ENCODE results near the gene TMEM259. TPM values are rescaled to one million over a fixed set of nuclear protein-coding genes. Genes with fewer than 3 reads are reported as not detected.

The TMEM259 gene
- total and polyA plus RNA-seq, 2 of the 13 experiments (the other 11 are each of a cell fraction or from before 2014, with no cell fraction given) = 64.7 to 164 TPM

- TF ChIP-seq, protein P1, sequence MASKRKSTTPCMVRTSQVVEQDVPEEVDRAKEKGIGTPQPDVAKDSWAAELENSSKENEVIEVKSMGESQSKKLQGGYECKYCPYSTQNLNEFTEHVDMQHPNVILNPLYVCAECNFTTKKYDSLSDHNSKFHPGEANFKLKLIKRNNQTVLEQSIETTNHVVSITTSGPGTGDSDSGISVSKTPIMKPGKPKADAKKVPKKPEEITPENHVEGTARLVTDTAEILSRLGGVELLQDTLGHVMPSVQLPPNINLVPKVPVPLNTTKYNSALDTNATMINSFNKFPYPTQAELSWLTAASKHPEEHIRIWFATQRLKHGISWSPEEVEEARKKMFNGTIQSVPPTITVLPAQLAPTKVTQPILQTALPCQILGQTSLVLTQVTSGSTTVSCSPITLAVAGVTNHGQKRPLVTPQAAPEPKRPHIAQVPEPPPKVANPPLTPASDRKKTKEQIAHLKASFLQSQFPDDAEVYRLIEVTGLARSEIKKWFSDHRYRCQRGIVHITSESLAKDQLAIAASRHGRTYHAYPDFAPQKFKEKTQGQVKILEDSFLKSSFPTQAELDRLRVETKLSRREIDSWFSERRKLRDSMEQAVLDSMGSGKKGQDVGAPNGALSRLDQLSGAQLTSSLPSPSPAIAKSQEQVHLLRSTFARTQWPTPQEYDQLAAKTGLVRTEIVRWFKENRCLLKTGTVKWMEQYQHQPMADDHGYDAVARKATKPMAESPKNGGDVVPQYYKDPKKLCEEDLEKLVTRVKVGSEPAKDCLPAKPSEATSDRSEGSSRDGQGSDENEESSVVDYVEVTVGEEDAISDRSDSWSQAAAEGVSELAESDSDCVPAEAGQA (IDR thresholded peaks at IDR 0.05; ENCODE audit: low read depth) = no peak
- TF ChIP-seq, protein P1 (CRISPR knock-in tag; IDR thresholded peaks at IDR 0.05; ENCODE audit: borderline replicate concordance) = no peak
- TF ChIP-seq MAZ (IDR thresholded peaks at IDR 0.05; ENCODE audit: borderline replicate concordance, low read depth, low read length) = no peak
- TF ChIP-seq MAZ (CRISPR knock-in tag; IDR thresholded peaks at IDR 0.05; ENCODE audit: low read depth) = no peak
- no peak for TF ChIP-seq MXI1 (IDR thresholded peaks at IDR 0.05; ENCODE audit: borderline replicate concordance, low read depth, low read length)
- no peak for TF ChIP-seq PPARG (CRISPR knock-in tag; conservative IDR thresholded peaks at IDR 0.05)
- TF ChIP-seq SALL2 (CRISPR knock-in tag; IDR thresholded peaks at IDR 0.05) = no peak
- TF ChIP-seq, protein P2, sequence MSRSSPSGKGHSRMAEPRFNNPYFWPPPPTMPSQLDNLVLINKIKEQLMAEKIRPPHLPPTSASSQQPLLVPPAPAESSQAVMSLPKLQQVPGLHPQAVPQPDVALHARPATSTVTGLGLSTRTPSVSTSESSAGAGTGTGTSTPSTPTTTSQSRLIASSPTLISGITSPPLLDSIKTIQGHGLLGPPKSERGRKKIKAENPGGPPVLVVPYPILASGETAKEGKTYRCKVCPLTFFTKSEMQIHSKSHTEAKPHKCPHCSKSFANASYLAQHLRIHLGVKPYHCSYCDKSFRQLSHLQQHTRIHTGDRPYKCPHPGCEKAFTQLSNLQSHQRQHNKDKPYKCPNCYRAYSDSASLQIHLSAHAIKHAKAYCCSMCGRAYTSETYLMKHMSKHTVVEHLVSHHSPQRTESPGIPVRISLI (CRISPR knock-in tag; IDR thresholded peaks at IDR 0.05; ENCODE audit: borderline replicate concordance) = peak; percentile 37; the same call in 1 of the 2 replicates
- TF ChIP-seq, protein P3, sequence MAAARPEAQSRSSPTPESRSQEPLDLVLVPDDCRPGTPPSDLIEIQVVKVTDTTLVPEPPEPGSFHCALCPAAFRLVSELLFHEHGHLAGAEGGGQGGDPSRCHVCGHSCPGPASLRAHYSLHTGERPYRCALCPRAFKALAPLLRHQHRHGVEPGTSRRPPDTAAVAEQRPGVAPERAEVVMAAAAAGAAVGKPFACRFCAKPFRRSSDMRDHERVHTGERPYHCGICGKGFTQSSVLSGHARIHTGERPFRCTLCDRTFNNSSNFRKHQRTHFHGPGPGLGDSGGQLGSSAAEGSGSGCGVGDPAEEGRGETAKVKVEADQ (CRISPR knock-in tag; IDR thresholded peaks at IDR 0.05; ENCODE audit: borderline replicate concordance) = no peak
- TF ChIP-seq KLF15 (CRISPR knock-in tag; IDR thresholded peaks at IDR 0.05; ENCODE audit: borderline replicate concordance) = no peak
- no peak for TF ChIP-seq PRPF4 (IDR thresholded peaks at IDR 0.05; ENCODE audit: low read depth, low read length, poor library complexity, severe bottlenecking)
- TF ChIP-seq ZNF17 (CRISPR knock-in tag; IDR thresholded peaks at IDR 0.05) = no peak
- TF ChIP-seq SALL1 (CRISPR knock-in tag; IDR thresholded peaks at IDR 0.05) = no peak
- no peak for TF ChIP-seq ZNF256 (CRISPR knock-in tag; conservative IDR thresholded peaks at IDR 0.05)
- TF ChIP-seq ZNF451 (CRISPR knock-in tag; IDR thresholded peaks at IDR 0.05) = no peak
- no peak for TF ChIP-seq AFF4 (CRISPR knock-in tag; IDR thresholded peaks at IDR 0.05)
Measured at GRCh38 chr19:1066251-1066747, 45.4 kb upstream of the TMEM259 start (continued).

All from HepG2 (cell line).